EH (cell line): ENCODE data around the gene SFTPA2.
"Not testable (repeated sequence)": the region's sequence is repeated elsewhere in the genome, so short reads cannot be mapped to it uniquely, and the experiment has no call there.

Experiments
- DNase-seq: peaks from one replicate; pipeline ENCODE4 v3.0.0-alpha.2; 2015; ENCODE audit warnings: low read depth

SFTPA2 gene

DNA sequence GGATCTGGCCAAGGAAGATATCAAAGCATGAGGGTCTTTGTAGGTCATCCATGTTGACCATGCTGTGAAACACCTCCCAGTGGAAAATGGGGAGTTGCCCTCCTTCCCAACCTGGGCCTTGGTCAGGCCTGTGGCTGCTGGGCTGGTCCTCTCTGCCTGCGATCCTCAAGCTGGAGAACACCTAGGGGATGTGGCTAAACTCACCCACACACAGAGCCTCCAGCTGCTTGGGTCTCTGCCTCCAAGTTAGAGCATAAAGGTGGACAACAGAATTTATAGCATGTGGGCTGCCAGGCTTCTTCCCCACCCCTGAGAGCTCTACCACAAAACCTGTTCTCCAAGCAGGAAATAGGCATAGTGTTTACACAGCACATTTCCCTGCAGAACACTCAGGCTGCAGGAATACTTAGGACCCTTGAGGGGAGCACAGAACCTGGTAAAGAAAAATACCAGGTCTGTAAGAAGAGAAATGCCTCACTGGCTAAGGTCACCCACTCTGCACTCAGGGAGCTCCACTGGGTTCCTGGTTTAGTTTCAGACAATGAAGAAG, at the start of gene SFTPA2:
Gene SFTPA2, minus strand, starts transcription at position 248 of the 550 bp plus-strand sequence. CDS start 924 bp downstream, outside the sequence.
- DNase-seq: no peak

DNA sequence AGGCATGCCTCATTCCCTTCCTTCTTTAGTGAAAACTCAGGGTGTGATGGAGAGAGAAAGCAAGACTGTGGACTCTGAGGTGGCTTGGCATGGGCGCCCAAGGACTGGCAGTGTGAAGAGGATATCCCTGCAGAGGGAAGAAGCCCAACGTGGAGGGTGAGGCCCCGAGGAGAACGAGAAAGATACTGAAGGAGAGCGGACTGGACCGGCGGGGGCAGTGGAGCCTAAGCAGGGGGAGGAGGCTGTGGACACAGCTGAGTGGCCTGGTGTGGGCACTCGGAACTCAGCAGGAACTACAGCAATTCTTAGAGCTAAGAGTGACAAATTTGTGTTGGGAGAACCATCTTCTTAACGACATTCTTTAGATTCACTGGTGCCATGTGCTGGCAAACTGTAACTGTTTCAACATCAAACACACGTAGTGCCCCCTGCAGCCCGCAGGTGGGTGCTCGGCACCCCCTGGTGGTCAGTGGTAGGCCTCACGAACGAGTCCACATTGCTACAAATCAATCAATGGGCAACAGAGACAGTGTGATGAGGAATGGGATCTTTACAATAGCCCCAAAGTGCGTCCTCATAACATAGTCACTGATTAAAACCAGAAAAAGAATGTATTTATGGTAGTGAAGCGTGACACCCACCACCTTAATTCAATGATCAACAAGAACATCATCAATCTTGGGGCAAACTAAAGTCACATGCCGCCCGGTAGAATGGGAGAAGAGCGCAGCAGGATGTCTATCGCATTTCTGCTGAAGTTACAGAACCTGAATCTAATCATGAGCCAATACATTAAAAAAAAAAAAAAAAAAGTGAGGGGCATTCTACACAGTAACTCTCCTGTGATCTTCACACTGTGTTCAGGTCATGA, 48.5 kb upstream of the SFTPA2 start:
- peak; percentile 30 for DNase-seq

DNA sequence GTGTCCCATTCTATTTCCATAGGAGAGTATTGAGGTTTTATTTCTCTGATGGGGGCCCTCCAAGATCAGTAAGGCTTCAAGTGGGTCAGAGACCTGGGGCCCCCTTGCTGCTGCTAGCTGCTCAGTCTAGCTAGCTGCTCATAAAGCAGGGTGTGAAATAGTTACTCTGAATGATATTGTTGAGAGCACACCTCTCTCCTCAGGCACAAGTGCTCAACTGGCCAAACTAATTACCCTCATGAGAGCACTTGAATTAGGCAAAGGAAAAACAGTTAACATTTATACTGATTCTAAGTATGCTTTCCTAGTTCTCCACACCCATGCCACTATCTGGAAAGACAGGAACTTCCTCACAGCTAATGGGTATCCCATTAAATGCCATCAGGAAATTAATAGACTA, 45.1 kb upstream of the SFTPA2 start:
- no peak for DNase-seq

DNA sequence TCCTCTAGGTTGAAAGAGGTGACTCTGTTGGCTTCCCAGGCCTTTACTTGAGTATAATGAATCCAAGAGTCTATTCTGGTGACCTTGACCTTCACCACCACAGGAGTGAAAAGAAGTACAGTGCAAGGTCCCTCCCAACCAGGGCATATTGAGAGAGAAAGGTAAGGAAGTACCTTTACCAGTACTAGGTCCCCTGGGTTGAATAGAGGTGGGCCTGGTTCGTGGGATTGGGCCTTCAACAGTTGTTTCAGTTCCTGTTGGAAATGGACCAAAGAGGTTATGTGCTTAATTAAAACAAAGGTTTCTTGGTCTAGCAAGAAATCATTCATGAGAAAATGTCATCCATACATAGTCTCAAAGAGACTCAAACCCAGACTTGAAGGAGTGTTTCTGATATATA, 44.1 kb upstream of the SFTPA2 start:
- no peak for DNase-seq

DNA sequence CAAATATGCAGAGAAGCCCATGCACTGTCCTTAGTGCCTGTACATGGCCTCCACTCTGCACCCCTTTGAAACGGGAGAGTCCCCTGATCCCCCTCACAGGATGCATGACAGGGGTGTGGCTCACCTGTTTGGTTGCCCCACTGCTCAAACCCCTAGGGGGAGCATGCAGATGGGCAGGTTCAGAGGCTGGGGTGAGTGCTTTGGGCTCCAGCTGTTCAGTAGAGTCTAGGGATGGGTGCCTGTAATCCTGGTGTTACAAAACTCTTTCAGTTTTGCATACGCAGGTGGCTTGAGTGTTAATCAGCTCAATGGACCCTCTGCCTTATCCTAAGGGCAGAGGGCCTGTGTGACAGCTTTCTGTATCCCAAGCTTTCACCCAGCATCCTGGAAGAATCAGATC, 42.7 kb upstream of the SFTPA2 start:
- DNase-seq: no peak

DNA sequence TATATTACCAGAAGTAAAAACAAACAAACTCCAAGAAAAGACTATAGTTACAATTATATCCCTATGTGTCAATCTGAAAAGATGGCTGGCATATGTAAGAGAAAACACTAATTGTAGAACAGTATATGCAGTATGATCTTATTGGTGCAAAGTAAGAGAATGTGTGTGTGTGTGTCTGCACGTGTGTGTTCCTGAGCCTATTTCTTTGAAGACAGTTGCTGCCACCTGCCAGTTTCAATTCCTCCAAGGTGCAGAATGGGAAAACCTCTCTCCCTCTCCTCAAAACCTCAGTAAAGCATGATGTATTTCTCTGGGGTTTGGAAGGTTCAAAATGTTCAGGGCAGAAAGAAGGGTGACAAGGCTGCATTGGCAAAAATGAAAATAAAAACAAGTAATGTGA, 41.7 kb upstream of the SFTPA2 start:
- no peak for DNase-seq

DNA sequence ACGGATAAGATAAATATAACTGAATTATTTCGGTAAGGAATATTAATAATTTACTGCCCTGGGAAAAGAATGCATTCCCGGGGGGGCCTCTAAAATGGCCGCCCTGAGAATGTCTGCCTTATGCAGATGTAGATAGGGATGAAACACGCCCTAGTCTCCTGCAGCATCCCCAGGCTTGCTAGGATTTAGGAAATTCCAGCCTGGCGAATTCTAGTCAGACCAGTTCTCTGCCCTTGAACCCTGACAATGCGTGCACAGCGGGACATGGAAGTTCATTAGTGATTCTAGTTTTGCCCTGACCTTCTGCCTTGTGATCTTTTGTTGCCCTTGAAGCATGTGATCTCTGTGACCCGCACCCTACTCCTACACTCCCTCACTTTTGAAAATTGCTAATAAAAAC, 39.4 kb upstream of the SFTPA2 start:
- DNase-seq: not testable (repeated sequence)

DNA sequence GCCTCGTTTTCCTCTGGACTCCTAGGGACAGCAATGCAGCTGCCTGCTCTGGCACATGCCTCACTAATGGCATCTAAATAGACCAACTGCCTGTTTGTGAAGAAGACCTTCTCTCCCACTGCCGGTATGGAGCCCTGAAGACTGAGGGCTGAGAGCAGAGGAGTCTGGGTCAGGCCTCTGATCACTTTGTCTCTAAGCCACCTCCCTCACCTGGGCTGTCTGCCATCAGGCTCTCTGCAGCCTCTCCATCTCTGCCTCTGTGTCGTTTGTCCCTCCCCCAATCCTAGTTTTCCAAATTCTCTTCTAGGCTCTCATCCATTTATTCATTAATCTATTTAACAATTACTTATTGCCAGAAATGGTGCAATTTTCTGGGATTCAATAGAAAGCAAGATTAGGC, 35.3 kb upstream of the SFTPA2 start:
- DNase-seq: no peak

DNA sequence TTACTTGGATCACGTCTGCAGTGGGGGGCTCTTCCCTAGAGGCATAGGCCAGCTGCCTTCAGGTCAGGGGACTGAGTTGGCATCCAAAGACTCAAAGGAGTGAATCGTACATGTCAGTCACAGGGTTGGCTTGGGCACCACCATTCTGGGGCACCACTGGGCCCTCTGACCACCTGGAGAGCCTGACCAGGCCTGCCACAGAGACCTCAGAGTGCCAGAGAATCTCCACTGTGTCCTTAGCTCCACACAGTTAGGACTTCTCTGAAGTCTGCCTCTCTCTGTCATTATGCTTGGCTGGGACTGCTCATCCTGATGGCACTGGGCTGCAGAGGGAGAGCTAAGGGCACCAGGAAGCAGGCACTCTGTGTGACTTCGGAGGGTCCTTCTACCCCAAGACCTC, 34.4 kb upstream of the SFTPA2 start:
- not testable (repeated sequence) for DNase-seq

DNA sequence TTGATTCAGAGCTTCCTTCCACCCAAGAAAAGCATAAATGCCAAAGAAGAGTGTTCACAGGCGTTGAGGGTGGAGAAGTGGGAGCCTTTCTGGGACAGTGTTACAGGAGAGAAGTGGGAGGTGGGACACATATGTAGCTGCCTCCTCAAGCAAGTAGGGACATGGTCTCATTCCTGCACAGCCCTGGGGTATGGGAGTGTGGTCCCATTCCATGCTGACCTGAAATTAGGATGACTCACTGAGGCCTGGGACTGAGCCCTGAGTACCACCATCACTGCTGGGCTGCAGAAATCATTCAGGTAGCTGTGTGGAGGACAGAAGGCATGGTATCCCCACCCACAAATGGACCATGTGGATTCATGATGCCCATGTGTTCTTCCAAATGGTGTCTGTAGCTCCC, 33.2 kb upstream of the SFTPA2 start:
- no peak for DNase-seq

DNA sequence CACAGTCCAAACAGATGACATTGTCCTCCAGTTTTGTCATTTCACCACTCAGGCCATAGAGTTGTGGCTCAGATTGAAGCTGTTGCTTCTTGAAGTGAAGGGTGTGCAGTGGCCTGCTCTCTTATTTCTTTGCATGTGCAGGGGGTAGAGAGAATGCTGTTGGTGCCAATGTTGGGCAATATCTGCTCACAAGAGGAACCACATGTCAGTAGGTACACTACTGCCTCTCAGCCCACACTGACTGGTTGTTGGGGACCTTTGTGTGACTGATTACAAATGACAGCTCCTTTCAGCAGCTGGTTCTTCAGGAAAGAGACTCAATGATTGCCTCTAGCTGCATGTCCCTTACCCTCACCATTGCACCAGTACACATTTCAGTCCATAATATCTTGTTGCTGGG, 28.6 kb upstream of the SFTPA2 start:
- no peak for DNase-seq

DNA sequence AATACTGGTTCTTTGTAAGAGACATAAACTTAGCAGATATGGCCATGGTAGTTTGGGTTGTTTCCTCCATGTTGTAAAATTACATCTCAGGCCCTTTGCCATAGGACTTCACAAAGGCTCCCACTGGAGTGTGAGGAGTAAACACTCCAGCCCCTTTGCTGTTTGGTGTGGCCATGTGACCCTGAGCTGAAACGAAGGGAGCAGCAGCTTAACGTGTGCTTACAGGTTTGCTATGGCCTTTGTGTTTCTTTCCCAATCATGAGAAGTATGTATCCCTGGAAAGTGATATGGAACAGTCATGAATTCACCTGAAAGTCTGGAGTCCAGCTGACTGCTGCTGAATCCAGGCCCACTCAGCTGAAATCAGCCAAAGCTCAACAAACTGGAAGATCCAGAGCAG, 26.7 kb upstream of the SFTPA2 start:
- no peak for DNase-seq

DNA sequence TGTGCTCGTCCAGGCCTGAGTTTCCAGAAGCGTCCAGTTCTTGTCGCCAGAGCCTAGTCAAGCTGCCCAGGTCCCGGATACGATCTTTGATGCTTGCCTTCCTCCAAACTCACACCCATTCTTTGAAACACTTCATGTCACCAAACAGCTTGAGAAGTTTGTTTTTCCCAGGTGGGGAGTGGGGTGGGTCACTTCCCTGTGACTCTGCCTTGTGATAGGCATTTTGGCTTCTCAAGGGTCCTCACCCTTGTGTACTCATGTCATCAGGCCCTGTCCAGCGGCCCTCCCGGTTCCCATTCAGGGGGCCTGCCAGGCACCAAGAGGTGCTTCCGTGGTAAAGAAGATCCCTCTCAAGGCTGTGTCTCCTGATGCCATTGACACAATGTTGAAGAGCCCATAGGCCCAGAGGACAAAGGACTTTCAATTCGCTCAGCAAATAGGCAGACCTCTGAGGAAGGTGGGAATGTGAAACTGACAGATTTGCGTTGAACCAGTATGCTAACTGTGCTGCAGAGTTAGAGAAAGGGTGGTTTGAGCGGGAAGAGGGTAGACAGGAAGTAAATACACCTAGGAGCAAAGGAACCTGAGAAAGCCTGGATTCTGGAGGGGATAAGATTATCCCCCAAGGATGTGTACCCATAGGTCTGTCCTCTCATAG, 25.8 kb upstream of the SFTPA2 start:
- no peak for DNase-seq

DNA sequence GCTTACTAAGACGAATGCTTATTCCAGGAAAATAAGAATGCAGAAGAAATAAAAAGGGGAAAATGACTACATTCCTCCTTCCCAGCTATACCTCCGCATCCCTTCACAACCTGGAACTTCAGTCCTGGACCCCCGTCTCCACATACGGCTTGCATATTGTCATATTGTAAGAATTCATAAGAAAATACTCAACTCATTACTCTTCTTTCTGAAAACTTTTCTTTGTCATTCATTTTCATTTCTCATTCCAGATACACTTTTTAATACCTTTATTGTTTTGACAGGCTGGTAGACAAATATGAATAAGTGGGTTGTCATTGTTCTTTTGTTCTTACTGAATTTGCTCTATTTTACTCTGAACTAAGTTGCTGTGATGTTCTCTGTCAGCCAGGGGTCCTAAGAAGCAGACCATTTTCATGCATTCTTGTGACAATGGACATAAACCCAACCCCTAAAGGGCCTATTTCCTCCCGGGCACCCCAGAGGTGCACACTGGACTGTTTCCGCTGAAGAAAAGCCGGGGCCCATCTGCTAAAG, 23.3 kb upstream of the SFTPA2 start:
- no peak for DNase-seq

DNA sequence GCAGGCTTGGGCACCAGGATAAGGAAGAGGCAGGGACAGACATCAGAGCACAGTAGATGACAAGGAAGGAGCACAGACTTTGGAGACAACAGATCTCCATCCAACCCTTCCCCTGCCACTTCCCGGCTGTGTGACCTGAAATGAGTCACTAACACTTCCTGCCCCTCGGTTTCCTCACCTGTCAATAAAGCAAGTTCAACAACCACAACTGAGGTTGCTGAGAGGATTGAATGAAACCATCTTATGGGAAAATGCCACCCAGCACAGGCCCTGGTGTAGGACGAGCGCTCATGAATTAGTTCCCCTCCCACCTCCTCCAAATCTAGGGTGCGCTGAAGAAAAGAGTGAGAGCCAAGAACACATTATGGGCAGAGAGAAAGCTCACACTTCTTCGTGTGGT, 22.7 kb upstream of the SFTPA2 start:
- DNase-seq: not testable (repeated sequence)

DNA sequence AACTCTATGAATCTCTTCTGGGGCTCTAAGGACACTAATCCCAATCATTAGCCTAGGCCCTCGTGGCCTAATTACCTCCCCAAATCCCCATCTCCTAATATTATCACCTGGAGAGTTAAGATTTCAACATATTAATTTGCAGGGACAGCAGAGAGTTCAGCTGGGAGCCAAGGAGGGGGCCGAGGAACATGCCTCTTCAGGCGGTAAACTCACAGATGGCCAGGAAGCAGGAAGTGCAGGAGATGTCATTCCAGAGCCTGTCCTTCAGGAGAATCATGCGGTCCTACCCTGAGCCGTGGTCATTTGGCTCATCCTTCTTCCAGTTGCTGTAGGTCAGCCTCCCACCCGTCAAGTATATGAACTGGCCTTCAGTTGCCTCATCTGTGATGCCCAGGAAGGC, 21.9 kb upstream of the SFTPA2 start:
- no peak for DNase-seq

DNA sequence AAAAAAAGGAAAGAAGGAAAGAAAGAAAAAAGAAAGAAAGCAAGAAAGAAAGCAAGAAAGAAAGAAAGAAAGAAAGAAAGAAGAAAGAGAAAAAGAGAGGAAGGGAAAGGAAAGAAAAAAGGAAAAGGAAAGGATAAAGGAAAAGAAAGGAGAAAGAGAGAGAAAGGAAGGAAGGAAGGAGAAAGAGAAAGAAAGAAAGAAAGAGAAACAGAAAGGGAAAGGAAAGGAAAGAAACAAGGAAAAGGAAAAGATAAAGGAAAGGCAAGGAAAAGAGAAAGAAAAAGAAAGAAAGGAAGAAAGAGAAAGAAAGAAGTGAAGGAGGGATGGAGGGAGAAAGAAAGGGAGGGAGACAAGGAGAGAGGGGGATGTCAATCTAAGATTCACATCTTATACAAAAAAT, 20.8 kb upstream of the SFTPA2 start:
- DNase-seq: no peak

DNA sequence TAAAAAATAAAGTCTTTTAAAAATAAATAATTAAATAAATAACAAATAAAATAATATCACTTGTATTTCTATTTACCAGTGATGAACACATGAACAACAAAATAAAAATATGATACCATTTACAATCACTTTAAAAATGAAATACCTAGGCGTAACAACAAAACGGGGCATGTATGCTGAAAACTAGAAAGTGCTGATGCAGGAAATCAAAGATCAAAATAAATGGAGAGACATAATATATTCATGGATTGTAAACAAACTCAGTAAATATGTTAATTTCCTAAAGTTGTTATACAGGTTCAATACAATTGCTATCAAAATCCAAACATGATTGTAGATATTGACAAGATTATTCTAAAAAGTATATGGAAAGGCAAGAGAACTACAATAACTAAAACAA, 19.2 kb upstream of the SFTPA2 start:
- DNase-seq: no peak

DNA sequence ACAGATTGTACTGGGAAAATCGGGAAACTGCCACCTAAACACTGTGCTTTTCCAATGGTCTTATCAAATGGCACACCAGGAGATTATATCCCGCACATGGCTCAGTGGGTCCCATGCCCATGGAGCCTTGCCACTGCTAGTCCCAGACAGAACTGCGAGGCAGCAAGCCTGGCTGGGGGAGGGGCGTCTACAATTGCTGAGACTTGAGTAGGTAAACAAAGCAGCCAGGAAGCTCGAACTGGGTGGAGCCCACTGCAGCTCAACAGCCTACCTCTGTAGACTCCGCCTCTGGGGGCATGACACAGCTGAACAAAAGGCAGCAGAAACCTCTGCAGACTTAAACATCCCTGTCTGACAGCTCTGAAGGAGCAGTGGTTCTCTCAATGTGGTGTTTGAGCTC, 10.4 kb upstream of the SFTPA2 start:
- DNase-seq: not testable (repeated sequence)

DNA sequence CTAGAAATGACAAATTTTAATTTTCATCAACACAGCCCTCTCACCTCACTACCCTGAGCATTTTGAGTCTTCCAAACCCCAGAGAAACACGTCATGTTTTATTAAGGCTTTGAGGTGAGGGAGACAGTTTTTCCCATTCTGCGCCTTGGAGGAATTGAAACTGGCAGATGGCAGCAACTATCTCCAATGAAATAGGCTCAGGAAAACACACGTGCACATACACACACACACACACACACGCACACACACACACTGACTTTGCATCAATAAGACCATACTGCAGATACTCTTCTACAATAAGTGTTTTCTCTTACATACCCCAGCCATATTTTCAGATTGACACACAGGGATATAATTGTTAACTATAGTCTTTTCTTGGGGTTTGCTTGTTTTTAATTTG, 3.2 kb upstream of the SFTPA2 start:
- no peak for DNase-seq

DNA sequence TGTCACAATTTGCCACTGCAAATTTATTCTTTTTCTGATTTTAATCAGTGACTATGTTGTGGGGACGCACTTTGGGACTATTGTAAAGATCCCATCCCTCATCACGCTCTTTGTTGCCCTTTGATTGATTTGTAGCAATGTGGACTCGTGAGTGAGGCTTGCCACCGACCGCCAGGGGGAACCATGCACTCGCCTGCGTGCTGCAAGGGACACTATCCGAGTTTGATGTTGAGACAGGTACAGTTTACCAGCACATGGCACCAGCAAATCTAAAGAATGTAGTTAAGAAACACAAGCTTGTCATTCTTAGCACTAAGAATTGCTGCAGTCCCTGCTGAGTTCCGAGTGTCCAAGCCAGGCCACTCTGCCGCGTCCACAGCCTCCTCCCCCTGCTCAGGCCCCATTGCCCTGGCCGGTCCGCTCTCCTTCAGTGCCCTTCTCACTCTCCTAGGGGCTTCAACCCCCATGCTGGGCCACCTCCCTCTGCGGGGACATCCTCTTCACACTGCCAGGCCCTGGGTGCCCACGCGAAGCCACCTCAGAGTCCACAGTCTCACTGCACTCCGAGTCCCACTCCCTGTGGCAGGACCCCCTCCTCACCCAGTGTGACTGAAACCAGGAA, 2.0 kb upstream of the SFTPA2 start:
- DNase-seq: peak; percentile 60

DNA sequence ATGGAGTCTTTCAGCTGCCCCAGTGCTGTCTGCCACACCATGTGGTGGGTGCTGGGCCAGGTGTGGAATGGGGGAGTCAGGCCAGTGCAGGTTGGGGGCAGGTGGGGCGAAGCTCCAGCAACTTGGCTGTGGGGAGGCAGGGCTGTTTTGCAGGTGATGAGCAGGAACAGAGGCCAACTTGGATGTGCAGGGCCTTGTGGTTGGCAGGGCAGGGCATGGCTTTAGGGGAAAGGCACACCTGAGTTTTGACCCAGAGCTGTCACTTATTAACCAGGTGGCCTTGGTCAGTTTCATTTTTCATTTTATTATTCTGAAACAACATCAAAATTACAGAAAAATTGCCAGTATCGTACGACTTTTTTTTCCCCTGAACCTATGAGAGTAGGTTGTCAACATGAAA, 1.1 kb upstream of the SFTPA2 start:
- DNase-seq: no peak

DNA sequence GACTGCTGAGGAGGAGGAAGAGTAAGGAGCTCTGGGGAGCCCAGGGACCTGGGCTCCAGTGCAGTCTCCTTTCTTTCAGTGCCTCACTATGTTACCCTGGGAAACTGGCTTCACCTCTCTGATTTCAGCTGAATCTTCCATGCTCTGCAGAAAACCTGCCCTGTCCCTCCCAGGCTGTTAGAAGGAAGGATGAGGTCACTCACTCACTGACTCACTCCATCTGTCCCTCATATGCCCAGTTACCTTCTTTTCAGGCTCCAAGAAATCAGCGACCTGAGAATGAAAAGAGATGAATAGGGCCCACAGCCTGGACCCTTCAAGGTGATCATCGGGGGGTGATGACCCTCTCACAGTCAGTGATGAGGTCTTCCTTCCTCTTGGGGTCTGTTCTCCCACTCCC, 481 bp downstream of the SFTPA2 start:
- DNase-seq: peak; percentile 45
